Astrocyte of the cerebellum (primary cell): Measurements from ENCODE around the gene HOXD12.

ENCODE experiments used
- DNase-seq: peaks from one replicate; pipeline ENCODE4 v3.0.0-alpha.2; 2011; ENCODE audit warnings: low read depth
- H3K4me3 ChIP-seq: 2 replicates; pipeline ENCODE4 v1.5.1; 2011; ENCODE audit warnings: mild to moderate bottlenecking, low read depth, low read length, moderate library complexity
- CTCF ChIP-seq: IDR thresholded peaks from 2 replicates; pipeline ENCODE4 v1.5.1; 2012; ENCODE audit warnings: low read length, low read depth, moderate library complexity, mild to moderate bottlenecking; ENCODE audit errors: missing control alignments
- in situ Hi-C: cut with HindIII; loops from 2 replicates; pipeline ENCODE4 v1.10.0; 2017; ENCODE audit warnings: low sequenced_read_pairs

The HOXD12 gene

GRCh38 chr2:176099728-176100546, at the start of gene HOXD12:
TSS of gene HOXD12 (plus strand) at chr2:176099795. CDS start at chr2:176099802, 7 bp downstream.
- H3K4me3 ChIP-seq = no peak within 1 kb of the TSS
- no peak for DNase-seq
- in situ Hi-C loops = loop anchor here (25.0 kb wide), 2 partner anchors 1037 to 1188 kb away; no protein-coding TSS in a partner anchor
- TF ChIP-seq CTCF = no peak

GRCh38 chr2:176056406-176056805, 43.2 kb upstream of the HOXD12 start:
- in situ Hi-C loops = loop anchor here (25.0 kb wide), 1 partner anchor 369 kb away; no protein-coding TSS in a partner anchor

GRCh38 chr2:176063958-176064357, 35.6 kb upstream of the HOXD12 start:
- DNase-seq = no peak
- in situ Hi-C loops = loop anchor here (25.0 kb wide), 1 partner anchor 377 kb away; no protein-coding TSS in a partner anchor
- TF ChIP-seq CTCF = no peak
- no peak overlapping the region for H3K4me3 ChIP-seq

More at GRCh38 chr2:176056406-176056805, 43.2 kb upstream of the HOXD12 start:
- H3K4me3 ChIP-seq = no peak overlapping the region
- TF ChIP-seq CTCF = no peak
- no peak for DNase-seq

- DNase-seq = no peak
- H3K4me3 ChIP-seq = no peak overlapping the region
- in situ Hi-C loops = loop anchor here (25.0 kb wide), 1 partner anchor 380 kb away; no protein-coding TSS in a partner anchor
- no peak for TF ChIP-seq CTCF
Observed at GRCh38 chr2:176066645-176067588, 32.7 kb upstream of the HOXD12 start.

- TF ChIP-seq CTCF = no peak
- in situ Hi-C loops = loop anchor here (25.0 kb wide), 1 partner anchor 381 kb away; no protein-coding TSS in a partner anchor
- no peak overlapping the region for H3K4me3 ChIP-seq
- no peak for DNase-seq
Observed at GRCh38 chr2:176067589-176068418, 31.8 kb upstream of the HOXD12 start.
